Epidermal melanocyte (primary cell): ENCODE data around the gene TP63.

Experiments
- DNase-seq: peaks from one replicate; pipeline ENCODE4 v3.0.0; 2011; ENCODE audit warnings: low spot score; ENCODE audit not compliant: insufficient read length

Gene TP63

GRCh38 chr3:189851682-189852081, 220.5 kb downstream of the TP63 start:
- DNase-seq, result no peak

- no peak for DNase-seq
These were observed 222.7 kb downstream of the TP63 start for GRCh38 chr3:189853906-189854305.

GRCh38 chr3:189860296-189860695, 229.1 kb downstream of the TP63 start:
- DNase-seq, result no peak

GRCh38 chr3:189862385-189862998, 231.3 kb downstream of the TP63 start:
- DNase-seq, result no peak

GRCh38 chr3:189863031-189863430, 231.8 kb downstream of the TP63 start:
- no peak for DNase-seq

- DNase-seq, result no peak
These were observed 236.9 kb downstream of the TP63 start for GRCh38 chr3:189868061-189868460.

- no peak for DNase-seq
These were observed 238.0 kb downstream of the TP63 start for GRCh38 chr3:189869165-189869564.

- DNase-seq, result no peak
These were observed 240.2 kb downstream of the TP63 start for GRCh38 chr3:189871418-189871817.

GRCh38 chr3:189883113-189883753, 252.0 kb downstream of the TP63 start:
- DNase-seq, result no peak

GRCh38 chr3:189890496-189890895, 259.3 kb downstream of the TP63 start:
- DNase-seq, result no peak

GRCh38 chr3:189896533-189896932, 265.3 kb downstream of the TP63 start:
- no peak for DNase-seq

GRCh38 chr3:189897406-189897805, 266.2 kb downstream of the TP63 start:
- DNase-seq, result no peak

- DNase-seq, result no peak
These were observed 267.5 kb downstream of the TP63 start for GRCh38 chr3:189898559-189899153.

GRCh38 chr3:189899186-189899585, 268.0 kb downstream of the TP63 start:
- DNase-seq, result no peak

- DNase-seq, result no peak
These were observed 269.4 kb downstream of the TP63 start for GRCh38 chr3:189900578-189900977.

GRCh38 chr3:189901481-189901880, 270.3 kb downstream of the TP63 start:
- DNase-seq, result no peak

- DNase-seq, result no peak
These were observed 271.3 kb downstream of the TP63 start for GRCh38 chr3:189902230-189903186.

- DNase-seq, result no peak
These were observed 272.5 kb downstream of the TP63 start for GRCh38 chr3:189903562-189904250.

- DNase-seq, result no peak
These were observed 276.6 kb downstream of the TP63 start for GRCh38 chr3:189907803-189908202.

GRCh38 chr3:189908646-189909045, 277.5 kb downstream of the TP63 start:
- DNase-seq, result no peak

- DNase-seq, result no peak
These were observed 277.9 kb downstream of the TP63 start for GRCh38 chr3:189909139-189909538.
